Effector memory CD4-positive, alpha-beta T cell (primary cell): Measurements from ENCODE around the gene STK26.
"Not testable (repeated sequence)": the region's sequence is repeated elsewhere in the genome, so short reads cannot be mapped to it uniquely, and the experiment has no call there.

Source experiments
- DNase-seq, 3 donors: peaks; one replicate each; pipeline ENCODE4 v3.0.0-alpha.2; 2020
- H3K27ac ChIP-seq: 2 replicates; pipeline ENCODE4 v1.7.0; 2013; ENCODE audit warnings: mild to moderate bottlenecking, low read length, moderate library complexity; ENCODE audit not compliant: insufficient read depth, poor library complexity, severe bottlenecking
- H3K27me3 ChIP-seq: replicated peaks from 2 replicates; pipeline ENCODE4 v1.7.0; 2013; ENCODE audit warnings: mild to moderate bottlenecking, low read length; ENCODE audit not compliant: insufficient read depth, control insufficient read depth, poor library complexity, severe bottlenecking
- H3K36me3 ChIP-seq: 2 replicates; pipeline ENCODE4 v1.7.0; 2013; ENCODE audit warnings: mild to moderate bottlenecking, low read length, moderate library complexity; ENCODE audit not compliant: control insufficient read depth, insufficient read depth
- H3K4me1 ChIP-seq: 2 replicates; pipeline ENCODE4 v1.7.0; 2013; ENCODE audit warnings: low read length, mild to moderate bottlenecking; ENCODE audit not compliant: control insufficient read depth, insufficient read depth, poor library complexity, severe bottlenecking
- H3K4me3 ChIP-seq: 2 replicates; pipeline ENCODE4 v1.7.0; 2013; ENCODE audit warnings: low read length, low read depth, mild to moderate bottlenecking; ENCODE audit not compliant: insufficient read depth, poor library complexity, severe bottlenecking
- H3K9me3 ChIP-seq: 2 replicates; pipeline ENCODE4 v1.7.0; 2013; ENCODE audit warnings: mild to moderate bottlenecking, low read length, moderate library complexity; ENCODE audit not compliant: control insufficient read depth

Gene STK26

DNA sequence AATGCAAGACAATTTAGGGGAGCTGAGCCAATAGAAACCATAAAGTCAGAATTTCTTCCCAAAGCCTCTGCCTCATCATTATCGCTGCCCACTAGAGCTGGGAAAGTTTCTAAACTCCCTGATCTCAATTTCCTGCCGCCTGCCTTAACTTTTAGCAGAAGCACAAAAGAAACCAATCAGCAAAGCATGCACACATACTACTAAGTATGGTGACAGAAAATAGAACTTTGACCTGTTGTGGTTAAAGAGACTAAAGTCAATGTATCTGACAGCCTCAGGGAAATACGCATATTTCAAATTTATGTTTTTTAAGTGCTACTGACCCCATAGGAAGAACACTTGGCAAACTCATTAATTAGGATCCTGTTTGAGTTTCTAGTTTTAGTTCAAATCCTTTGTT, 10.1 kb downstream of the STK26 start:
- no peak overlapping the region for H3K4me3 ChIP-seq
- H3K4me1 ChIP-seq, result no peaks in the 10 kb centered on the region

DNA sequence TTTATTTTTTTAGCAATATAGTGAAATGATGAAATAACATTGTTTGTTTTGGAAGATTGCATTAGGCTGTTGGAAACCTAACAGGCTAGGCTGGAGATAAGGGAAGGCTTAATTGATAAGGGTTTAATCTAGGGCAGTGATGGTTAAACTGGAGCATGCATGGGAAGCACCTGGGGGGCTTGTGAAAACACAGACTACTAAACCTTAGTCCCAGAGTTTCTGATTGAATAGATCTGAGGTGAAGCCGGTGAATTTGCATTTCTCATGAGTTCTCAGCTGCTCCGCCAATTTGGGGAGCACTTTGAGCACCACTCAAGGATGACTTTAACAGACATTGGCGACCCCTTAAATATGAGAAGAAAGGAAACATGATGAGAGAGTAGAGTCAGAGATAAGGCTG, 11.5 kb downstream of the STK26 start:
- Histone ChIP-seq H3K27me3 (no peaks in the 10 kb centered on the region), H3K4me3 (no peak overlapping the region), H3K27ac (no peak overlapping the region), H3K36me3 (no peaks in the 10 kb centered on the region), H3K9me3 (no peaks in the 10 kb centered on the region), H3K4me1 (no peaks in the 10 kb centered on the region)
- no peak for DNase-seq

More for the DNA sequence above, 10.1 kb downstream of the STK26 start:
- Histone ChIP-seq H3K9me3 (no peaks in the 10 kb centered on the region), H3K27me3 (no peaks in the 10 kb centered on the region), H3K36me3 (no peaks in the 10 kb centered on the region), H3K27ac (no peak overlapping the region)
- DNase-seq, result no peak

DNA sequence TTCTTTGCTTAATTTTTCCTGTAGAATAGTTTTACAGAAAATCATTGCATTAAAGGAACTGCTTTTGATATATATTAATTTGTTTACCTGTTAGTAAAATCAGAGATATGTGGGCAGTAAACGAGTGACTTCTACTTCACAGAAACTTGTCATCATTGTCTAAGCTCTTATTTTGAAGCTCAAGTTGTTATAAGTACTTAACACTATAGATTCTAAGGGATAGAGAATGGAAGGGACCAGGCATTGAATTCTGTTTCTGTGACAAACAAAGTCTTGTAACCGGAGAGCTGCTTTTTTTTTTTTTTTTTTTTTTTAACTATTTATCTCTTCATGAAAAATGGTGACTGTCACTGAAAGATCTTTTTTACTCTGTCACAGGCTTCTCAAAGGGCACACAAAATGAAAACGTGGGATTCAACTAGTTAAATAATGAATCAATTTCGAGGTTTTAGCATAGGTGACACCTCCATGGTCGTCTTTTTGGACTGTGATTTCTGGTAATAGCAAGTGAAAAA, 14.4 kb downstream of the STK26 start:
- no peaks in the 10 kb centered on the region for H3K36me3 ChIP-seq
- DNase-seq, result no peak
- no peaks in the 10 kb centered on the region for H3K27me3 ChIP-seq
- H3K4me1 ChIP-seq, result no peaks in the 10 kb centered on the region
- H3K4me3 ChIP-seq, result no peak overlapping the region
- no peaks in the 10 kb centered on the region for H3K9me3 ChIP-seq
- no peak overlapping the region for H3K27ac ChIP-seq

DNA sequence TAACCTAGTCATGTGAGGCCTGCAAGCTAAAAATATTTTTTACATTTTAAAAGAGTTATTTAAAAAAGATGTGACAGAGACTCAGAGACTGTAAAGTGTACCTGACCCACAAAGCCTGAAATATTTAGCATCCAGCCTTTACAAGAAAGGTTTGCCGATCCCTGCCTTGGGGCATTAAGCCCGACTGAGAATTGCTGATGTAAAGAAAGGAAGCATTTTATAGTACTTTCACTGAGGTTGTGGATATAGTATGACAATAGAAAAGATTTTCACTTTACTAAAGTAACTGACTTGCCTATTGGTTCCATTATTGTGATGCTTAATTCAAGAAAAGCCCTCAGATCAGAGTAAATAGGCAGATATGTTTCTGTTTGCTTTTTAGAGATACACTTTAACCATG, 17.0 kb downstream of the STK26 start:
- H3K27ac ChIP-seq, result no peak overlapping the region
- H3K36me3 ChIP-seq, result no peaks in the 10 kb centered on the region
- H3K9me3 ChIP-seq, result no peaks in the 10 kb centered on the region
- DNase-seq, result no peak
- H3K4me1 ChIP-seq, result no peaks in the 10 kb centered on the region
- H3K4me3 ChIP-seq, result no peak overlapping the region
- H3K27me3 ChIP-seq, result no peaks in the 10 kb centered on the region

DNA sequence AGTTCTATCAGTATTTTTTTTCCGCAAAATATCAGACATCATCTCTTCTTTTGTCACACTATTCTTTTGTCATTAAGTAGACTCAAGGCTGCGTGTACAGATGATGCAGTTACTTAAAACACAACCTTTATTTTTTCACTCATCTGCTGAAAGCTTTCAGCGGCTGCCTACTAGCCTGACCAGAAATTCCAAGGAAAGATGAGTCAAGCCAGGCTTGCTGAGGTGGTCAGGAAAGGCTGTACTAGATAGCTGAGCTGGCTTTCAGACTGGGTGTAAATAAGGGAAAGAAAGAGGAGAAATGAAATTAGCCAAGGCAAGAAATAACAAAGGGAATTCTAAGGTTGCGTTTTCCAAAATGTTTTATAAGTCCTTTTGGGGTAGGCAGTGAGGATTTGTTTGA, 17.9 kb downstream of the STK26 start:
- Histone ChIP-seq H3K27me3 (no peaks in the 10 kb centered on the region), H3K36me3 (no peaks in the 10 kb centered on the region), H3K4me1 (no peaks in the 10 kb centered on the region), H3K4me3 (no peak overlapping the region), H3K9me3 (no peaks in the 10 kb centered on the region), H3K27ac (no peak overlapping the region)
- no peak for DNase-seq

DNA sequence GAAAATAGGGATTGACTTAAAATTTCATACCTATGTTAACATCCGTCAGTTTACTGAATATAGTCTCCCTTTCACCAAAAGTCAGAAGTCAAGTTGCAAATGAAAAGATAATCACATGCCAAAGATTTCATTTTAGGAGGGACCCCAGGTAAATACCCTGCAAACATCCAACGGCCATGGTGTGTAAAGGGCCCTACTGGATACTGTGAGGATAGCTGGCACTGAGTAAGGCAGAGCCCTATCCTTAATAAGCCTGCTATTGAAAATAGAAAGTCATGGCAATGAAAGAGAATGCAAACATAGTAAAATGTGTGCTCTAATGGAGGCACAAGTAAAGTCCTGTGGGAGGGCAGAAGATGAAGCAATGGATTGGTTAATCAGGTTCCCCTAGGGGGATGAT, 20.9 kb downstream of the STK26 start:
- H3K36me3 ChIP-seq, result no peaks in the 10 kb centered on the region
- DNase-seq, result no peak

DNA sequence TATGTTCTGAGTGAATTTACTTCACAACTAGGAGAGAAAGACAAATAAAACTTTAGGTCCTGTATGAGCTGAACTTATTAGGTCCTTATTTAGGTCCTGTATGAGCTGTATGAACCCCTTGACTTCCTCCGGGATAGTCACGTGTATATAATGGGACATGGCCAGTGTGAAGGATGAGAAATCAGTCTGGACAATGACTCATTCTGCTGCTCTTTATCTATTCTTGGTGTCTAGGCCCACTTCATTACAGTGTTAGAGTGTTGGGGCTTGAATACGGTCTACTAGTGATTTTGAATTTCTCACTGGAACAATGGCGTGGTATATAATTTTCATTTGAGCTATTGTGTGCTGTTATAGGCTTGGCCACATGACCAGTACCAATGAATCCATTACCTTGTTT, 21.9 kb downstream of the STK26 start:
- no peaks in the 10 kb centered on the region for H3K36me3 ChIP-seq
- H3K4me3 ChIP-seq, result no peak overlapping the region

More for the DNA sequence above, 20.9 kb downstream of the STK26 start:
- no peaks in the 10 kb centered on the region for H3K4me1 ChIP-seq
- no peak overlapping the region for H3K27ac ChIP-seq
- no peak overlapping the region for H3K4me3 ChIP-seq
- no peaks in the 10 kb centered on the region for H3K27me3 ChIP-seq
- no peaks in the 10 kb centered on the region for H3K9me3 ChIP-seq

DNA sequence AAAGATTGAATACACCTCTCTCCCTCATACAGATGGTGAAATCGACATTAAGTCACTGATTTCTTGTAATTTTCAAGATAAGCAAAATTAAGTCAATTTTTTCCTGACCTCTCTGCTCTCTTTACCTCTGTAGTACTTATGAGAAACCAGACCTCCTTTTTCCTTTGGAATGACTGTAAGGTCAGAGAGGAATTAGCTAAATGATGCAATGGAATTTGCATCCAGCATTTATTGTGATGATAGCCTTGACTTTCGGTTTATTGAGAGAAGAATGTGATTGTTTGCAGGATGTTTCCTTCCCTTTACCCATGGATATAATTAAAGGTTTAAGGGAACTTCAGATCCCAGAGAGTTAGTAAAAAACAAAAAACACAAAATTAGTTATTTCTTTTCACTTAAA, 22.4 kb downstream of the STK26 start:
- no peak overlapping the region for H3K4me3 ChIP-seq
- DNase-seq, result no peak
- no peaks in the 10 kb centered on the region for H3K9me3 ChIP-seq
- H3K27ac ChIP-seq, result no peak overlapping the region
- no peaks in the 10 kb centered on the region for H3K36me3 ChIP-seq
- no peaks in the 10 kb centered on the region for H3K27me3 ChIP-seq
- H3K4me1 ChIP-seq, result no peaks in the 10 kb centered on the region

More for the DNA sequence above, 21.9 kb downstream of the STK26 start:
- Histone ChIP-seq H3K9me3 (no peaks in the 10 kb centered on the region), H3K4me1 (no peaks in the 10 kb centered on the region), H3K27ac (no peak overlapping the region), H3K27me3 (no peaks in the 10 kb centered on the region)
- DNase-seq, result no peak

DNA sequence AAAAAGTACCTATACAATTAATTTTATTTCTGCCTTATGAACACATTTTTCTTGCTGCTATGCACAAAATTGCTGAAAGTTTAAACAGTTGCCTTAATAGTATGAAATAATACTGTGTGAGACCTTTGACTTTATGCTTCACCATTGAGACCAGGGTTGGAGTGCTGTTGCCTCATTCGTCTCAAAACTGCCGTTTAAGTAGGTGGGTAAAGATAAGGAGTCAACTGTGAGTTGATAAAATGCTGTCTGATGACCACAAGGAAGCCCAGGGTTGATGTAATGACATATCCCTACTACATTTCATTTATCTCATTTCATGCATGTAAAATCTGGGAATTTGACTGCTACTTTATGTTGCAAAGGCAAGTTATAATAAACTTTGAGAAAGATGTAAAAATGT, 23.4 kb downstream of the STK26 start:
- DNase-seq, result no peak

DNA sequence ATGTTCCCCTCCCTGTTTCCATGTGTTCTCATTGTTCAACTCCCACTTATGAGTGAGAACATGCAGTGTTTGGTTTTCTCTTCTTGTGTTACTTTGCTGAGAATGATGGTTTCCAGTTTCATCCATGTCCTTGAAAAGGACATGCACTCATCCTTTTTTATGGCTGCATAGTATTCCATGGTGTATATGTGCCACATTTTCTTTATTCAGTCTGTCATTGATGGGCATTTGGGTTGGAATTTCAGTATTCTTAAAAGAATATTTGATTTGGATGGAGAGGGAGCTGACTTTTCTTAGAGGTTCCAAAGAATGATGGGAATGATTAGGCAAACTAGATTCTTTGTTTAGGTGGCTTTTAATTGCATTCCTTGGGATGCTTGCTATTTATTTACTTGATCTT, 28.7 kb downstream of the STK26 start:
- H3K9me3 ChIP-seq, H3K36me3 ChIP-seq, H3K4me3 ChIP-seq, H3K27ac ChIP-seq, H3K27me3 ChIP-seq, DNase-seq, H3K4me1 ChIP-seq: not testable (repeated sequence)

More for the DNA sequence above, 23.4 kb downstream of the STK26 start:
- Histone ChIP-seq H3K27ac (no peak overlapping the region), H3K4me1 (no peaks in the 10 kb centered on the region), H3K9me3 (no peaks in the 10 kb centered on the region), H3K36me3 (no peaks in the 10 kb centered on the region), H3K4me3 (no peak overlapping the region), H3K27me3 (no peaks in the 10 kb centered on the region)

DNA sequence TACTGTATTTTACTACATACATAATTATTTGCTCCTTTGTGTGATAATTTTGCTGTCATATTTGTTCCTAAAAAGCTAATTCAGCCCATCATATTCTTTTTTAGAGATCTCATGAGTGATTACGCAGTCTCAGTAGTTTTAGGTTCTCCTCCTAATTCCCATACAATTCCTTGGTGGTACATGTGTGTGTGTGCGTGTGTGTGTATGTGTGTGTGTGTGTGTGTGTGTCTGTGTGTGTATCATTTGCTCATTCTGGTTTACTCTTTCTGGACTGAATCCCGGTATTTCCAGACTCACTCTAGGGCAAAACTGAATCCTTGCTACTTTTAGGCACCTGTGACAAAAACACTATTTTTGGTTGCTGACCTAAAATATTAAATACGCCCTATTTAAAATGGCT, 34.9 kb downstream of the STK26 start:
- no peaks in the 10 kb centered on the region for H3K4me1 ChIP-seq
- no peak overlapping the region for H3K4me3 ChIP-seq
- no peaks in the 10 kb centered on the region for H3K9me3 ChIP-seq
- no peaks in the 10 kb centered on the region for H3K27me3 ChIP-seq
- no peaks in the 10 kb centered on the region for H3K36me3 ChIP-seq
- H3K27ac ChIP-seq, result no peak overlapping the region
- DNase-seq, result no peak
